SH-SY5Y (cell line): ENCODE data around the gene ADCY9.

Experiments used
- GATA2 ChIP-seq: IDR thresholded peaks from 2 replicates; pipeline ENCODE4 v1.6.1; 2011; ENCODE audit warnings: mild to moderate bottlenecking, low read depth, low read length
- GATA3 ChIP-seq: IDR thresholded peaks from 2 replicates; pipeline ENCODE4 v1.6.1; 2011; ENCODE audit warnings: low read depth, mild to moderate bottlenecking, low read length, moderate library complexity

DNA sequence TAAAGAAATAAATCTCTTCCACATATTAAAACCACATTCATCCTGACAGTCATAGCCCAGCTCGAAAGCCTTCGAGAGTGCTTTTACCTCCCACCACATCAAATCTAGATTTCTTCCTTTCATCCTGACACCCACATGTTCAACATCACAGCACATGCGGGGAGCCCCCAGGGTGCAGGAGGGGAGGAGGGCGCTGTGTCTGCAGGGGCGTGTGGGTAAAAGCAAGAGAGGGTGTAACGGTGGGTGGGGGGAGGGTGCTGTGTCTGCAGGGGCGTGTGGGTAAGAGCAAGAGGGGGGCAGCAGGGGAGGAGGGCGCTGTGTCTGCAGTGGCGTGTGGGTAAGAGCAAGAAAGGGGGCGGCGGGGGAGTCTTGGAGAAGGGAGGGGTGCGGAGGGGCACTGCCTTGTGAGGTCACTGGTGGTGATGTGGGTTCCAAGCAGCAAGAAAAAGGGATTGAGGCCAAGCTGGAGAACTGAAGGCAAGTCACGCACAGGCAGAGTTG lies 34.7 kb downstream of the ADCY9 start:
- TF ChIP-seq GATA2 (no peak), GATA3 (no peak)
